ENCODE data around the gene SLC7A10. TPM values are rescaled to one million over a fixed set of nuclear protein-coding genes. Genes with fewer than 3 reads are reported as not detected.

Gene SLC7A10
- polyA plus RNA-seq (2013): 0.81 and 0.99 TPM in 2 replicates

- no peak within 1 kb of the TSS for H3K4ac ChIP-seq (ENCODE audit: low read depth, low read length)
- peaks cover 33% of the 10 kb centered on the region for H3K27me3 ChIP-seq (ENCODE audit: insufficient read depth, low read length)
- WGBS (ENCODE audit: extremely low coverage, insufficient coverage, insufficient read length): no CpG with 5 or more reads among the region's 62 CpGs
- H2BK5ac ChIP-seq (ENCODE audit: low read depth, low read length, poor library complexity): no peak within 1 kb of the TSS
- H3K9me3 ChIP-seq (ENCODE audit: insufficient read depth, low read depth, low read length): peaks cover 10% of the 10 kb centered on the region
- peak within 1 kb of the TSS; percentile 22 for H4K8ac ChIP-seq (ENCODE audit: low read depth, low read length)
- no peaks in the 10 kb centered on the region for H3K36me3 ChIP-seq (ENCODE audit: control insufficient read depth in 1 of 2, insufficient read depth in 2 of 2, low read length in 2 of 2)
- no peak within 1 kb of the TSS for H4K91ac ChIP-seq (ENCODE audit: low read depth, low read length)
- H4K12ac ChIP-seq (ENCODE audit: low read depth, low read length): no peak within 1 kb of the TSS
- peaks cover 3% of the 10 kb centered on the region for H3K79me1 ChIP-seq (ENCODE audit: low read length)
- no peak within 1 kb of the TSS for H2BK12ac ChIP-seq (ENCODE audit: low read length)
- peak within 1 kb of the TSS; percentile 45 for H3K4me2 ChIP-seq (ENCODE audit: low read length)
- no peak within 1 kb of the TSS for H2AK5ac ChIP-seq (ENCODE audit: low read length)
- H3K79me2 ChIP-seq (ENCODE audit: control insufficient read depth, insufficient read depth, low read length, poor library complexity): no peaks in the 10 kb centered on the region
- H3K4me1 ChIP-seq (ENCODE audit: control insufficient read depth in 1 of 2, insufficient read depth in 2 of 2, low read length in 2 of 2): peaks cover 7 to 10% of the 10 kb centered on the region in 2 experiments
- no peak within 1 kb of the TSS for H3K23ac ChIP-seq (ENCODE audit: low read length)
- H3K14ac ChIP-seq (ENCODE audit: low read length): no peak within 1 kb of the TSS
- H2AFZ ChIP-seq (ENCODE audit: insufficient read depth, low read length, poor library complexity): no peak within 1 kb of the TSS
- H3K4me3 ChIP-seq (ENCODE audit: low read depth, low read length): no peak within 1 kb of the TSS
- no peak within 1 kb of the TSS for H3K18ac ChIP-seq (ENCODE audit: low read length)
- no peak within 1 kb of the TSS for H3K27ac ChIP-seq (ENCODE audit: low read depth, low read length)
- H3K9ac ChIP-seq (ENCODE audit: low read length): no peak within 1 kb of the TSS
- DNase-seq: no peak
- H2BK120ac ChIP-seq (ENCODE audit: insufficient read depth, low read length, poor library complexity): no peak within 1 kb of the TSS
Observed at GRCh38 chr19:33225458-33225926, at the start of gene SLC7A10. Gene SLC7A10 (minus strand): TSS chr19:33225850. CDS start chr19:33225703, 147 bp downstream.

- peak overlapping the region; percentile 33 for H4K91ac ChIP-seq (ENCODE audit: low read depth, low read length)
- WGBS (ENCODE audit: extremely low coverage, insufficient coverage, insufficient read length): no CpG with 5 or more reads among the region's 17 CpGs
- no peak overlapping the region for H2BK120ac ChIP-seq (ENCODE audit: insufficient read depth, low read length, poor library complexity)
- no peak overlapping the region for H3K4me2 ChIP-seq (ENCODE audit: low read length)
- no peaks in the 10 kb centered on the region for H3K36me3 ChIP-seq (ENCODE audit: control insufficient read depth in 1 of 2, insufficient read depth in 2 of 2, low read length in 2 of 2)
- H3K9ac ChIP-seq (ENCODE audit: low read length): no peak overlapping the region
- H3K4me3 ChIP-seq (ENCODE audit: low read depth, low read length): no peak overlapping the region
- no peak overlapping the region for H2BK5ac ChIP-seq (ENCODE audit: low read depth, low read length, poor library complexity)
- no peak overlapping the region for H3K27ac ChIP-seq (ENCODE audit: low read depth, low read length)
- peaks cover 24% of the 10 kb centered on the region for H3K79me1 ChIP-seq (ENCODE audit: low read length)
- H3K79me2 ChIP-seq (ENCODE audit: control insufficient read depth, insufficient read depth, low read length, poor library complexity): no peaks in the 10 kb centered on the region
- DNase-seq: no peak
- no peak overlapping the region for H4K8ac ChIP-seq (ENCODE audit: low read depth, low read length)
- peak overlapping the region; percentile 12 for H2AK5ac ChIP-seq (ENCODE audit: low read length)
- H2AFZ ChIP-seq (ENCODE audit: insufficient read depth, low read length, poor library complexity): no peak overlapping the region
- H3K9me3 ChIP-seq (ENCODE audit: insufficient read depth, low read depth, low read length): peaks cover 5% of the 10 kb centered on the region
- H2BK12ac ChIP-seq (ENCODE audit: low read length): peak overlapping the region; percentile 21
- no peak overlapping the region for H3K23ac ChIP-seq (ENCODE audit: low read length)
- no peaks in the 10 kb centered on the region for H3K27me3 ChIP-seq (ENCODE audit: insufficient read depth, low read length)
- no peak overlapping the region for H3K18ac ChIP-seq (ENCODE audit: low read length)
- peak overlapping the region; percentile 4 for H3K14ac ChIP-seq (ENCODE audit: low read length)
- H3K4ac ChIP-seq (ENCODE audit: low read depth, low read length): no peak overlapping the region
- no peak overlapping the region for H4K12ac ChIP-seq (ENCODE audit: low read depth, low read length)
- H3K4me1 ChIP-seq (ENCODE audit: control insufficient read depth in 1 of 2, insufficient read depth in 2 of 2, low read length in 2 of 2): peaks cover 25 to 33% of the 10 kb centered on the region in 2 experiments
Observed at GRCh38 chr19:33274663-33275558, 49.3 kb upstream of the SLC7A10 start.

GRCh38 chr19:33273881-33274662 is 48.4 kb upstream of the SLC7A10 start:
- H4K8ac ChIP-seq (ENCODE audit: low read depth, low read length): no peak overlapping the region
- no CpG with 5 or more reads among the region's 16 CpGs for WGBS (ENCODE audit: extremely low coverage, insufficient coverage, insufficient read length)
- no peak overlapping the region for H2BK5ac ChIP-seq (ENCODE audit: low read depth, low read length, poor library complexity)

GRCh38 chr19:33273065-33273736 is 47.6 kb upstream of the SLC7A10 start:
- Histone ChIP-seq H2BK120ac (ENCODE audit: insufficient read depth, low read length, poor library complexity) (no peak overlapping the region), H3K14ac (ENCODE audit: low read length) (peak overlapping the region; percentile 21), H2AFZ (ENCODE audit: insufficient read depth, low read length, poor library complexity) (no peak overlapping the region), H3K23ac (ENCODE audit: low read length) (no peak overlapping the region), H3K79me2 (ENCODE audit: control insufficient read depth, insufficient read depth, low read length, poor library complexity) (no peaks in the 10 kb centered on the region), H3K9me3 (ENCODE audit: insufficient read depth, low read depth, low read length) (peaks cover 5% of the 10 kb centered on the region), H2BK12ac (ENCODE audit: low read length) (peak overlapping the region; percentile 26), H3K4me3 (ENCODE audit: low read depth, low read length) (no peak overlapping the region), H2AK5ac (ENCODE audit: low read length) (peak overlapping the region; percentile 11), H3K18ac (ENCODE audit: low read length) (no peak overlapping the region), H3K79me1 (ENCODE audit: low read length) (peaks cover 17% of the 10 kb centered on the region), H3K27me3 (ENCODE audit: insufficient read depth, low read length) (no peaks in the 10 kb centered on the region), H4K8ac (ENCODE audit: low read depth, low read length) (no peak overlapping the region), H3K4ac (ENCODE audit: low read depth, low read length) (no peak overlapping the region), H4K91ac (ENCODE audit: low read depth, low read length) (no peak overlapping the region), H3K4me2 (ENCODE audit: low read length) (no peak overlapping the region), H2BK5ac (ENCODE audit: low read depth, low read length, poor library complexity) (no peak overlapping the region), H3K4me1 (ENCODE audit: control insufficient read depth in 1 of 2, insufficient read depth in 2 of 2, low read length in 2 of 2) (peaks cover 18 to 22% of the 10 kb centered on the region in 2 experiments), H3K27ac (ENCODE audit: low read depth, low read length) (no peak overlapping the region), H3K9ac (ENCODE audit: low read length) (no peak overlapping the region), H4K12ac (ENCODE audit: low read depth, low read length) (no peak overlapping the region), H3K36me3 (ENCODE audit: control insufficient read depth in 1 of 2, insufficient read depth in 2 of 2, low read length in 2 of 2) (no peaks in the 10 kb centered on the region)
- DNase-seq: no peak
- no CpG with 5 or more reads among the region's 26 CpGs for WGBS (ENCODE audit: extremely low coverage, insufficient coverage, insufficient read length)

More at GRCh38 chr19:33273881-33274662, 48.4 kb upstream of the SLC7A10 start:
- Histone ChIP-seq H3K18ac (ENCODE audit: low read length) (no peak overlapping the region), H2AFZ (ENCODE audit: insufficient read depth, low read length, poor library complexity) (no peak overlapping the region), H3K14ac (ENCODE audit: low read length) (peak overlapping the region; percentile 21), H3K36me3 (ENCODE audit: control insufficient read depth in 1 of 2, insufficient read depth in 2 of 2, low read length in 2 of 2) (no peaks in the 10 kb centered on the region), H3K79me1 (ENCODE audit: low read length) (peaks cover 23% of the 10 kb centered on the region), H2BK12ac (ENCODE audit: low read length) (no peak overlapping the region), H3K4me1 (ENCODE audit: control insufficient read depth in 1 of 2, insufficient read depth in 2 of 2, low read length in 2 of 2) (peaks cover 25 to 29% of the 10 kb centered on the region in 2 experiments), H2BK120ac (ENCODE audit: insufficient read depth, low read length, poor library complexity) (no peak overlapping the region), H3K27me3 (ENCODE audit: insufficient read depth, low read length) (no peaks in the 10 kb centered on the region), H4K12ac (ENCODE audit: low read depth, low read length) (no peak overlapping the region), H3K4ac (ENCODE audit: low read depth, low read length) (no peak overlapping the region), H3K9me3 (ENCODE audit: insufficient read depth, low read depth, low read length) (peaks cover 5% of the 10 kb centered on the region), H4K91ac (ENCODE audit: low read depth, low read length) (peak overlapping the region; percentile 3), H3K4me2 (ENCODE audit: low read length) (no peak overlapping the region), H3K79me2 (ENCODE audit: control insufficient read depth, insufficient read depth, low read length, poor library complexity) (no peaks in the 10 kb centered on the region), H3K9ac (ENCODE audit: low read length) (no peak overlapping the region), H3K23ac (ENCODE audit: low read length) (no peak overlapping the region), H2AK5ac (ENCODE audit: low read length) (no peak overlapping the region), H3K27ac (ENCODE audit: low read depth, low read length) (no peak overlapping the region), H3K4me3 (ENCODE audit: low read depth, low read length) (peak overlapping the region; percentile 2)
- DNase-seq: no peak

Data from trophoblast cell (in vitro differentiated cells and primary cell).